ENCODE data around the gene THPO. TPM values are rescaled to one million over a fixed set of nuclear protein-coding genes. Genes with fewer than 3 reads are reported as not detected.

Gene THPO
- total RNA-seq, 1 experiment from 2014 or later: 0.55 TPM

GRCh38 chr3:184344579-184345316 lies 33.3 kb downstream of the THPO start:
- no peak for TF ChIP-seq RELA (CRISPR knock-in tag; IDR thresholded peaks at IDR 0.05; ENCODE audit: borderline replicate concordance)
- TF ChIP-seq E2F4 (CRISPR knock-in tag; IDR thresholded peaks at IDR 0.05; ENCODE audit: borderline replicate concordance, low read depth): no peak
- no peak for TF ChIP-seq EMX1 (CRISPR knock-in tag; IDR thresholded peaks at IDR 0.05)
- no peak for TF ChIP-seq SMAD4 (CRISPR knock-in tag; IDR thresholded peaks at IDR 0.05)
- TF ChIP-seq ZNF219 (CRISPR knock-in tag; IDR thresholded peaks at IDR 0.05; ENCODE audit: borderline replicate concordance): no peak
- TF ChIP-seq JAZF1 (CRISPR knock-in tag; IDR thresholded peaks at IDR 0.05): no peak
- no peak for TF ChIP-seq RORB (CRISPR knock-in tag; IDR thresholded peaks at IDR 0.05)
- no peak for TF ChIP-seq PRDM15 (CRISPR knock-in tag; IDR thresholded peaks at IDR 0.05)
- no peak for TF ChIP-seq IRF1 (CRISPR knock-in tag; IDR thresholded peaks at IDR 0.05)
- no peak for TF ChIP-seq GRHL2 (CRISPR knock-in tag; IDR thresholded peaks at IDR 0.05; ENCODE audit: insufficient replicate concordance, severe bottlenecking)
- TF ChIP-seq PRRX2 (CRISPR knock-in tag; IDR thresholded peaks at IDR 0.05): no peak
- no peak for TF ChIP-seq NFYB (CRISPR knock-in tag; conservative IDR thresholded peaks at IDR 0.05; ENCODE audit: low read depth)
- no peak for TF ChIP-seq ZNF416 (CRISPR knock-in tag; IDR thresholded peaks at IDR 0.05)
- TF ChIP-seq ETV6 (CRISPR knock-in tag; IDR thresholded peaks at IDR 0.05): no peak
- no peak for TF ChIP-seq TEAD4 (CRISPR knock-in tag; IDR thresholded peaks at IDR 0.05)
- no peak for ATAC-seq

GRCh38 chr3:184343200-184343876 lies 34.7 kb downstream of the THPO start:
- TF ChIP-seq FOXK1 (CRISPR knock-in tag; IDR thresholded peaks at IDR 0.05) (no peak), PRDM15 (CRISPR knock-in tag; IDR thresholded peaks at IDR 0.05) (no peak), JAZF1 (CRISPR knock-in tag; IDR thresholded peaks at IDR 0.05) (no peak), AR (CRISPR knock-in tag; IDR thresholded peaks at IDR 0.05) (no peak), TCF7 (CRISPR knock-in tag; IDR thresholded peaks at IDR 0.05; ENCODE audit: low read depth) (no peak)
- Mint-ChIP-seq H3K4me1 (peaks cover 26% of the 10 kb centered on the region), H3K27ac (no peak overlapping the region), H3K27me3 (ENCODE audit: low read depth) (no peaks in the 10 kb centered on the region), H3K9me3 (no peaks in the 10 kb centered on the region), H3K4me3 (no peak overlapping the region), H3K36me3 (peaks cover 15% of the 10 kb centered on the region; the same call in 1 of the 2 replicates)
- POLR2A ChIA-PET: no interaction called here
- DNase-seq (ENCODE audit: low spot score): no peak
- no peak for ATAC-seq
- CTCF ChIA-PET: no interaction called here

More at GRCh38 chr3:184344579-184345316, 33.3 kb downstream of the THPO start:
- POLR2A ChIA-PET: interaction anchor here (0.5 to 1.1 kb wide), 4 partner anchors 8 to 73 kb away, joined by 3 to 4 read pairs (median 3); partner anchors contain the start of genes CLCN2, FAM131A and POLR2H
- no peaks in the 10 kb centered on the region for H3K27me3 Mint-ChIP-seq (ENCODE audit: low read depth)
- CTCF ChIA-PET: interaction anchor here (0.6 to 2.9 kb wide), 21 partner anchors 7 to 433 kb away, joined by 3 to 20 read pairs (median 4); partner anchors contain the start of genes EEF1AKMT4, EPHB3 and FAM131A
- H3K36me3 Mint-ChIP-seq: peaks cover 15% of the 10 kb centered on the region; the same call in 1 of the 2 replicates
- DNase-seq (ENCODE audit: low spot score): no peak
- H3K9me3 Mint-ChIP-seq: no peaks in the 10 kb centered on the region
- peaks cover 18% of the 10 kb centered on the region for H3K4me1 Mint-ChIP-seq
- H3K27ac Mint-ChIP-seq: no peak overlapping the region
- no peak overlapping the region for H3K4me3 Mint-ChIP-seq
